H1 (cell line): Measurements from ENCODE around the gene VRK3. TPM values are rescaled to one million over a fixed set of nuclear protein-coding genes. Genes with fewer than 3 reads are reported as not detected.

Source experiments
- CTCF ChIA-PET: fragments of 300-600 bp; sonication (Branson Sonifier 250); formaldehyde crosslinking; loops from one replicate; lab custom pipeline; 2021; ENCODE audit not compliant: partially characterized antibody; lab: Charles Lee
- POLR2A ChIA-PET: fragments of 300-600 bp; sonication (Branson Sonifier 250); formaldehyde crosslinking; loops from one replicate; lab custom pipeline; 2021; ENCODE audit warnings: inconsistent platforms; ENCODE audit not compliant: partially characterized antibody; lab: Charles Lee
- DNase-seq, 2 experiments: peaks; one replicate each; pipeline versions ENCODE4 v3.0.0 to v3.0.0-alpha.2; 2010 to 2022; ENCODE audit warnings: low spot score in 2 of 2, low read depth in 1 of 2, mixed read lengths in 1 of 2
- FAIRE-seq: peaks from 2 replicates; lab custom pipeline; 2011; peaks lifted over from hg19 to GRCh38; lab: Jason Lieb, UNC
- H2AFZ ChIP-seq: 2 replicates; pipeline ENCODE4 v1.8.1; 2012; ENCODE audit warnings: low read length, inconsistent platforms
- H2AK5ac ChIP-seq: 2 replicates; pipeline ENCODE4 v1.6.1; 2013; ENCODE audit warnings: low read depth, low read length
- H2BK120ac ChIP-seq: replicated peaks from 2 replicates; pipeline ENCODE3; 2013; ENCODE audit warnings: low read depth, low read length, inconsistent platforms
- H2BK12ac ChIP-seq: 2 replicates; pipeline ENCODE4 v1.6.1; 2013; ENCODE audit warnings: low read depth, low read length
- H2BK15ac ChIP-seq: 2 replicates; pipeline ENCODE4 v1.6.1; 2013; ENCODE audit warnings: low read length
- H2BK20ac ChIP-seq: 2 replicates; pipeline ENCODE4 v1.6.1; 2013; ENCODE audit warnings: low read length
- H2BK5ac ChIP-seq: 2 replicates; pipeline ENCODE4 v1.6.1; 2013; ENCODE audit warnings: low read depth, low read length
- H3K14ac ChIP-seq: 2 replicates; pipeline ENCODE4 v1.6.1; 2013; ENCODE audit warnings: inconsistent platforms; ENCODE audit not compliant: insufficient read length
- H3K18ac ChIP-seq: 2 replicates; pipeline ENCODE4 v1.6.1; 2013; ENCODE audit warnings: low read length; ENCODE audit errors: extremely low read depth
- H3K23ac ChIP-seq: 2 replicates; pipeline ENCODE4 v1.6.1; 2013; ENCODE audit warnings: inconsistent platforms; ENCODE audit not compliant: insufficient read length
- H3K23me2 ChIP-seq: 2 replicates; pipeline ENCODE4 v1.6.1; 2013; ENCODE audit warnings: low read depth, low read length
- H3K27ac ChIP-seq: 2 replicates; pipeline ENCODE4 v1.6.1; 2011; ENCODE audit warnings: low read depth, low read length, inconsistent platforms
- H3K27me3 ChIP-seq, 4 experiments: replicated peaks in 1 of 4; 1 replicate in 1 of 4; 2 replicates in 3 of 4; pipeline versions ENCODE4 v1.6.1 to v1.8.1; 2011 to 2013; ENCODE audit warnings: low read length in 3 of 4, mild to moderate bottlenecking in 3 of 4, inconsistent platforms in 2 of 4, mixed read lengths in 2 of 4, moderate library complexity in 1 of 4; ENCODE audit not compliant: control insufficient read depth in 3 of 4, insufficient read depth in 3 of 4; ENCODE audit errors: extremely low read depth in 1 of 4
- H3K36me3 ChIP-seq, 4 experiments: 2 replicates each; pipeline versions ENCODE4 v1.6.1 to v1.8.1; 2011 to 2013; ENCODE audit warnings: mild to moderate bottlenecking in 4 of 4, low read length in 3 of 4, moderate library complexity in 2 of 4, control low read depth in 1 of 4, inconsistent platforms in 1 of 4; ENCODE audit not compliant: insufficient read depth in 4 of 4, control insufficient read depth in 2 of 4
- H3K4ac ChIP-seq: replicated peaks from 2 replicates; pipeline ENCODE3; 2013; ENCODE audit warnings: low read length, low read depth, mixed read lengths, inconsistent platforms; ENCODE audit not compliant: insufficient read length
- H3K4me1 ChIP-seq, 4 experiments: replicated peaks in 1 of 4; 1 replicate in 1 of 4; 2 replicates in 3 of 4; pipeline versions ENCODE4 v1.6.1 to v1.8.1; 2011 to 2013; ENCODE audit warnings: low read length in 3 of 4, inconsistent platforms in 2 of 4, mixed read lengths in 1 of 4; ENCODE audit not compliant: insufficient read depth in 4 of 4, control insufficient read depth in 3 of 4
- H3K4me2 ChIP-seq, 2 experiments: 2 replicates each; pipeline versions ENCODE4 v1.6.1 to v1.8.1; 2011 to 2013; ENCODE audit warnings: low read depth in 2 of 2, low read length in 2 of 2, control low read depth in 1 of 2, inconsistent platforms in 1 of 2, mild to moderate bottlenecking in 1 of 2; ENCODE audit not compliant: insufficient read depth in 1 of 2
- H3K4me3 ChIP-seq, 4 experiments: fragments of 200-600, 300-600 bp in 1 of 4; sonication (generic), shearing (Covaris generic), sonication (Bioruptor Twin) in 1 of 4; 2 replicates each; pipeline versions ENCODE4 v1.5.1 to v1.8.1; 2011 to 2016; ENCODE audit warnings: low read length in 4 of 4, low read depth in 3 of 4, control low read depth in 2 of 4, inconsistent platforms in 2 of 4, mild to moderate bottlenecking in 2 of 4, mixed read lengths in 1 of 4, moderate library complexity in 1 of 4; ENCODE audit not compliant: insufficient read depth in 2 of 4; ENCODE audit errors: extremely low read depth in 1 of 4
- H3K56ac ChIP-seq: replicated peaks from 2 replicates; pipeline ENCODE3; 2013; ENCODE audit warnings: low read depth, mild to moderate bottlenecking, mixed read lengths, low read length, inconsistent platforms; ENCODE audit not compliant: insufficient read length
- H3K79me1 ChIP-seq: 2 replicates; pipeline ENCODE4 v1.6.1; 2013; ENCODE audit warnings: low read depth, low read length, control low read depth
- H3K79me2 ChIP-seq, 2 experiments: 2 replicates each; pipeline versions ENCODE4 v1.6.1 to v1.8.1; 2012 to 2013; ENCODE audit warnings: low read length in 2 of 2, mild to moderate bottlenecking in 2 of 2, inconsistent platforms in 1 of 2; ENCODE audit not compliant: insufficient read depth in 2 of 2, control insufficient read depth in 1 of 2
- H3K9ac ChIP-seq, 4 experiments: replicated peaks in 1 of 4; 1 replicate in 1 of 4; 2 replicates in 3 of 4; pipeline versions ENCODE4 v1.6.1 to v1.8.1; 2011 to 2013; ENCODE audit warnings: low read depth in 3 of 4, low read length in 3 of 4, control low read depth in 2 of 4, mild to moderate bottlenecking in 2 of 4, moderate library complexity in 2 of 4, inconsistent platforms in 1 of 4; ENCODE audit errors: extremely low read depth in 1 of 4
- H3K9me3 ChIP-seq, 2 experiments: 2 replicates each; pipeline versions ENCODE4 v1.6.1 to v1.8.1; 2012 to 2013; ENCODE audit warnings: mild to moderate bottlenecking in 2 of 2, moderate library complexity in 2 of 2, control low read depth in 1 of 2, inconsistent platforms in 1 of 2, low read depth in 1 of 2, low read length in 1 of 2, mixed read lengths in 1 of 2; ENCODE audit not compliant: insufficient read depth in 2 of 2
- H4K20me1 ChIP-seq, 2 experiments: replicated peaks in 1 of 2; 2 replicates each; pipeline versions ENCODE3 to v1.8.1; 2011 to 2013; ENCODE audit warnings: inconsistent platforms in 2 of 2, low read length in 2 of 2, mild to moderate bottlenecking in 1 of 2; ENCODE audit not compliant: insufficient read depth in 2 of 2, control insufficient read depth in 1 of 2
- H4K5ac ChIP-seq: 2 replicates; pipeline ENCODE4 v1.6.1; 2013; ENCODE audit warnings: low read length, low read depth, mixed read lengths, inconsistent platforms; ENCODE audit not compliant: insufficient read length
- H4K8ac ChIP-seq: 2 replicates; pipeline ENCODE4 v1.8.0; 2013; ENCODE audit warnings: mild to moderate bottlenecking, moderate library complexity, low read length, inconsistent platforms; ENCODE audit not compliant: insufficient read depth; ENCODE audit errors: extremely low read depth
- H4K91ac ChIP-seq: replicated peaks from 2 replicates; pipeline ENCODE3; 2013; ENCODE audit warnings: low read length, mixed read lengths, inconsistent platforms; ENCODE audit not compliant: insufficient read length
- whole genome bisulfite sequencing, 2 experiments: shearing (Covaris generic) in 1 of 2; methylation state at CpG; one replicate each; pipeline versions ENCODE4 v1.1.6 to v1.1.7; 2013 to 2015; ENCODE audit warnings: low lambda C conversion rate in 2 of 2, mixed read lengths in 2 of 2, inconsistent platforms in 1 of 2, low coverage in 1 of 2, missing lambda C conversion rate in 1 of 2; ENCODE audit not compliant: insufficient replicate concordance in 2 of 2, insufficient coverage in 1 of 2, insufficient read length in 1 of 2; ENCODE audit errors: extremely low coverage in 1 of 2, missing lambda C conversion rate in 1 of 2; 5-methylcytosine and 5-hydroxymethylcytosine counted together
- polyA plus RNA-seq, 7 experiments: library from polyadenylated mRNA; depleted of rRNA in 3 of 7; stranded (reverse) in 5 of 7; unstranded in 2 of 7; fragments of >200 nt in 5 of 7; fragments of 200-250 nt in 2 of 7; gene quantifications; 1 replicate in 5 of 7; 2 replicates in 1 of 7; 4 replicates in 1 of 7; pipeline versions ENCODE4 v1.2.1 to v1.2.3, GENCODE V29; 2011 to 2013; ENCODE audit warnings: missing spikeins in 2 of 7, mixed read lengths in 2 of 7
- total RNA-seq: library from RNA; stranded (reverse); fragmentation: NEBNext Ultra II Directional; extraction: Animal tissue kit (Norgen Biotek cat#: 25700); gene quantifications from 2 replicates; pipeline ENCODE4 v1.2.1, GENCODE V29; 2021

The VRK3 gene
- total and polyA plus RNA-seq, 2 of the 8 experiments (the other 6 are each of a cell fraction or from before 2014, with no cell fraction given) = 21.3 to 36.1 TPM

GRCh38 chr19:49950956-49951526 lies 74.1 kb downstream of the VRK3 start:
- H4K91ac ChIP-seq = no peak overlapping the region
- H3K9me3 ChIP-seq = peaks cover 0 to 3% of the 10 kb centered on the region in 2 experiments; a peak in 1 of 4 replicates
- H3K79me1 ChIP-seq = no peaks in the 10 kb centered on the region
- no peak overlapping the region for H2BK15ac ChIP-seq
- no peak overlapping the region for H3K27ac ChIP-seq
- H3K9ac ChIP-seq = no peak overlapping the region
- H2AK5ac ChIP-seq = no peak overlapping the region
- H2BK12ac ChIP-seq = no peak overlapping the region
- H3K23ac ChIP-seq = no peak overlapping the region
- H3K4me3 ChIP-seq = no peak overlapping the region
- no peaks in the 10 kb centered on the region for H3K23me2 ChIP-seq
- DNase-seq (no peak), FAIRE-seq (no peak)
- H3K36me3 ChIP-seq = no peaks in the 10 kb centered on the region
- 87% methylated on average over 13 of the region's 13 CpGs; no CpG with 5 or more reads in 1 of the 2 experiments for WGBS, 2 experiments
- no peak overlapping the region; the same call in 1 of the 2 replicates for H4K8ac ChIP-seq
- no peak overlapping the region for H2BK20ac ChIP-seq
- H3K27me3 ChIP-seq = no peaks in the 10 kb centered on the region
- no peak overlapping the region for H3K56ac ChIP-seq
- no peak overlapping the region for H3K4me2 ChIP-seq
- H4K20me1 ChIP-seq = peaks cover 0 to 1% of the 10 kb centered on the region in 2 experiments
- no peak overlapping the region for H2AFZ ChIP-seq
- H2BK120ac ChIP-seq = no peak overlapping the region
- H3K4ac ChIP-seq = no peak overlapping the region
- H3K18ac ChIP-seq = no peak overlapping the region
- ChIA-PET CTCF (interaction anchor here (0.9 to 7.3 kb wide), 6 partner anchors 11 to 308 kb away, joined by 3 to 69 read pairs (median 4); no protein-coding TSS in a partner anchor), POLR2A (interaction anchor here (0.6 to 1.1 kb wide), 3 partner anchors 16 to 25 kb away, joined by 3 to 4 read pairs (median 3); no protein-coding TSS in a partner anchor)
- no peak overlapping the region for H3K14ac ChIP-seq
- H3K79me2 ChIP-seq = no peaks in the 10 kb centered on the region
- no peak overlapping the region for H2BK5ac ChIP-seq
- no peak overlapping the region for H4K5ac ChIP-seq
- H3K4me1 ChIP-seq = peaks cover 0 to 8% (median 4%) of the 10 kb centered on the region in 4 experiments; a peak in 5 of 7 replicates
